Measurements from ENCODE around the gene REC8. TPM values are rescaled to one million over a fixed set of nuclear protein-coding genes. Genes with fewer than 3 reads are reported as not detected.

Gene REC8
- total RNA-seq, 1 donor, result 3.3 TPM

DNA sequence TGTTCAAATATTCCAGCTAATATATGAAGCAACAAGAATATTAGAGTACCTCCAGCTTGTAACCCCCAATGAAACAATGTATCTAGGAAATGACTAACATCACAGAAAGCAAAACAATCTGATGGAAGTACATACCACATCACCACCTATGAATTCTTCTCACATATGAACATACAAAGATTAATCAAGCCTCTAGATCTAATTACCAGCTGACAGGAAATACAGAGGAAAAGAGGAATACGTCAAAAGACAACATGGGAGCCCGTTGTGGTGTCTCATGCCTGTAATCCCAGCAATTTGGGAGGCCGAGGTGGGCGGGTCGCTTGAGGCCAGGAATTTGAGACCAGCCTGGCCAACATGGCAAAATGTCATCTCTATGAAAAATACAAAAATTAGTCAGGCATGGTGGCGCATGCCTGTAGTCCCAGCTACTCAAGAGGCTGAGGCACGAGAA is 52.8 kb downstream of the REC8 start:
- Histone ChIP-seq H3K4me1 (ENCODE audit: insufficient read depth, low read length) (peaks cover 12% of the 10 kb centered on the region), H4K20me1 (ENCODE audit: insufficient read depth, low read length) (peaks cover 18% of the 10 kb centered on the region), H3K27me3 (ENCODE audit: insufficient read depth, low read length) (no peaks in the 10 kb centered on the region), H3K4me3 (ENCODE audit: insufficient read depth, low read length) (no peak overlapping the region), H3K4me2 (ENCODE audit: insufficient read depth, low read length) (peak overlapping the region; percentile 43), H3K79me2 (ENCODE audit: insufficient read depth, low read length) (peaks cover 89% of the 10 kb centered on the region), H2AFZ (ENCODE audit: low read length) (peak overlapping the region; percentile 44), H3K36me3 (ENCODE audit: insufficient read depth, low read length) (peaks cover 6% of the 10 kb centered on the region), H3K27ac (ENCODE audit: low read depth, low read length) (peak overlapping the region; percentile 78), H3K9me3 (ENCODE audit: low read depth, low read length) (no peaks in the 10 kb centered on the region)
- TF ChIP-seq, protein P1, sequence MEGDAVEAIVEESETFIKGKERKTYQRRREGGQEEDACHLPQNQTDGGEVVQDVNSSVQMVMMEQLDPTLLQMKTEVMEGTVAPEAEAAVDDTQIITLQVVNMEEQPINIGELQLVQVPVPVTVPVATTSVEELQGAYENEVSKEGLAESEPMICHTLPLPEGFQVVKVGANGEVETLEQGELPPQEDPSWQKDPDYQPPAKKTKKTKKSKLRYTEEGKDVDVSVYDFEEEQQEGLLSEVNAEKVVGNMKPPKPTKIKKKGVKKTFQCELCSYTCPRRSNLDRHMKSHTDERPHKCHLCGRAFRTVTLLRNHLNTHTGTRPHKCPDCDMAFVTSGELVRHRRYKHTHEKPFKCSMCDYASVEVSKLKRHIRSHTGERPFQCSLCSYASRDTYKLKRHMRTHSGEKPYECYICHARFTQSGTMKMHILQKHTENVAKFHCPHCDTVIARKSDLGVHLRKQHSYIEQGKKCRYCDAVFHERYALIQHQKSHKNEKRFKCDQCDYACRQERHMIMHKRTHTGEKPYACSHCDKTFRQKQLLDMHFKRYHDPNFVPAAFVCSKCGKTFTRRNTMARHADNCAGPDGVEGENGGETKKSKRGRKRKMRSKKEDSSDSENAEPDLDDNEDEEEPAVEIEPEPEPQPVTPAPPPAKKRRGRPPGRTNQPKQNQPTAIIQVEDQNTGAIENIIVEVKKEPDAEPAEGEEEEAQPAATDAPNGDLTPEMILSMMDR (IDR thresholded peaks at IDR 0.05; ENCODE audit: extremely low read depth, low read depth, low read length), result no peak
- peak; percentile 89 for DNase-seq (ENCODE audit: insufficient read length, low spot score, missing footprints)

DNA sequence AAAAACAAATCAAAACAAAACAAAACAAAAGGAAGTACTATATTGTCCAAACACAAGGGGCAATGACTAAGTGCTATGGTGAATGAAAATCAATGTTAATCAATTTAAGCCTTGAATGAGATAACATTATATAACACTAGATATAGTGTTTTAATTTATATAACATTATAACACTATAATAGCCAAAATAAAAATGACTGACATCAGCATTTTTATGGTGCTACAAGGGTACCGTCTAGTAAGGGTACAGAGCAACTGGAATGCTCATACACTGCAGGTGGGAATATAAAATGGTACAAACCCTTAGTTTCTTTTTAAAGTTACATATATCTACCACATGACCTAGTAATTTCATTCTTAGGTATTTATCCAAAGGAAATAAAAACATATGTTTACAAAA is 54.6 kb downstream of the REC8 start:
- Histone ChIP-seq H3K4me1 (ENCODE audit: insufficient read depth, low read length) (peaks cover 19% of the 10 kb centered on the region), H3K4me2 (ENCODE audit: insufficient read depth, low read length) (no peak overlapping the region), H3K27ac (ENCODE audit: low read depth, low read length) (no peak overlapping the region), H3K36me3 (ENCODE audit: insufficient read depth, low read length) (peaks cover 9% of the 10 kb centered on the region), H4K20me1 (ENCODE audit: insufficient read depth, low read length) (peaks cover 13% of the 10 kb centered on the region), H2AFZ (ENCODE audit: low read length) (no peak overlapping the region), H3K27me3 (ENCODE audit: insufficient read depth, low read length) (no peaks in the 10 kb centered on the region), H3K79me2 (ENCODE audit: insufficient read depth, low read length) (peaks cover 85% of the 10 kb centered on the region), H3K4me3 (ENCODE audit: insufficient read depth, low read length) (no peak overlapping the region), H3K9me3 (ENCODE audit: low read depth, low read length) (no peaks in the 10 kb centered on the region)
- TF ChIP-seq, protein P1 (IDR thresholded peaks at IDR 0.05; ENCODE audit: extremely low read depth, low read depth, low read length), result no peak
- DNase-seq (ENCODE audit: insufficient read length, low spot score, missing footprints), result no peak

DNA sequence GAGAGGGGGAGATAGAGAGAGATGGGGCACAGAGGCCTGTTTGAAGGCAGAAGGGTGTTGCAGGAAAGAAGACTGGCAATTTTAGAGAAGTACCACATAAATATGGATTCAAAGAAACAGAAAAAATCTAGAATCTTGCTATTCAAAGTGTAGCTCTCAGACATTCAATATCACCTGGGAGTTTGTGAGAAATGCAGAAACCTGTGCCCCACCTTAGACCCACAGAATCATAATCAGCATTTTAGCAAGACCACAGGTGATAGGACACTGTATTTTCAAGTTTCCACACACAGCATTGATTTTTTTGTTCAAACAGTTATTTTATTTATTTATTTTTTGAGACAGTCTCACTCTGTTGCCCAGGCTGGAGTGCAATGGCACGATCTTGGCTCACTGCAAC is 57.0 kb downstream of the REC8 start:
- no peaks in the 10 kb centered on the region for H3K27me3 ChIP-seq (ENCODE audit: insufficient read depth, low read length)
- peaks cover 84% of the 10 kb centered on the region for H3K79me2 ChIP-seq (ENCODE audit: insufficient read depth, low read length)
- TF ChIP-seq, protein P1 (IDR thresholded peaks at IDR 0.05; ENCODE audit: extremely low read depth, low read depth, low read length), result no peak

More for the DNA sequence above, 57.0 kb downstream of the REC8 start:
- Histone ChIP-seq H3K4me2 (ENCODE audit: insufficient read depth, low read length) (no peak overlapping the region), H3K27ac (ENCODE audit: low read depth, low read length) (no peak overlapping the region), H3K9me3 (ENCODE audit: low read depth, low read length) (no peaks in the 10 kb centered on the region), H2AFZ (ENCODE audit: low read length) (no peak overlapping the region), H3K4me3 (ENCODE audit: insufficient read depth, low read length) (no peak overlapping the region), H3K4me1 (ENCODE audit: insufficient read depth, low read length) (peaks cover 33% of the 10 kb centered on the region), H4K20me1 (ENCODE audit: insufficient read depth, low read length) (peaks cover 13% of the 10 kb centered on the region), H3K36me3 (ENCODE audit: insufficient read depth, low read length) (peaks cover 9% of the 10 kb centered on the region)
- peak; percentile 68 for DNase-seq (ENCODE audit: insufficient read length, low spot score, missing footprints)

Small RNA genes within 50 kb of the gene (small RNA-seq; reads per million reads assigned to genes)
- gene AL136295.4 (not detected), gene CHMP4A (not detected), gene IPO4 (not detected), gene IRF9 (not detected), gene MDP1 (not detected), gene RNA5SP383 (not detected)

Other genes with a start within 250 kb of the REC8 start
- gene DHRS4, start 218.3 kb upstream of the REC8 start, total RNA-seq, result 31.5 and 36.5 TPM in 2 replicates
- gene DHRS4L2, start 183.2 kb upstream of the REC8 start, total RNA-seq, result 9.0 and 9.7 TPM in 2 replicates
- not detected in 2 replicates for gene CARMIL3, start 120.1 kb upstream of the REC8 start, total RNA-seq
- gene CPNE6, start 100.5 kb upstream of the REC8 start, total RNA-seq, result not detected in 2 replicates
- gene PCK2, start 77.8 kb upstream of the REC8 start, total RNA-seq, result 26.2 and 35.1 TPM in 2 replicates
- gene DCAF11, start 57.3 kb upstream of the REC8 start, total RNA-seq, result 73.4 and 84.7 TPM in 2 replicates
- gene NRL, start 57.1 kb upstream of the REC8 start, total RNA-seq, result 1.5 and 1.8 TPM in 2 replicates
- gene FITM1, start 41.4 kb upstream of the REC8 start, total RNA-seq, result 0.29 and 0.72 TPM in 2 replicates
- 95.5 and 111 TPM in 2 replicates for gene PSME1, start 35.9 kb upstream of the REC8 start, total RNA-seq
- gene EMC9, start 30.5 kb upstream of the REC8 start, total RNA-seq, result 6.9 and 9.1 TPM in 2 replicates
- gene PSME2, start 25.5 kb upstream of the REC8 start, total RNA-seq, result 47.7 and 55.7 TPM in 2 replicates
- 43.9 and 49.6 TPM in 2 replicates for gene RNF31, start 24.6 kb upstream of the REC8 start, total RNA-seq
- gene IRF9, start 10.8 kb upstream of the REC8 start, total RNA-seq, result 102 and 117 TPM in 2 replicates
- gene IPO4, start 16.7 kb downstream of the REC8 start, total RNA-seq, result 38.9 and 47.0 TPM in 2 replicates
- gene TM9SF1, start 23.4 kb downstream of the REC8 start, total RNA-seq, result 78.2 and 84.3 TPM in 2 replicates
- gene TSSK4, start 33.6 kb downstream of the REC8 start, total RNA-seq, result 0.36 TPM in 1 of 2 replicates, not detected in the other
- gene CHMP4A, start 41.4 kb downstream of the REC8 start, total RNA-seq, result 19.2 TPM in 2 replicates
- gene MDP1, start 44.0 kb downstream of the REC8 start, total RNA-seq, result 14.1 and 14.8 TPM in 2 replicates
- 56.3 and 69.1 TPM in 2 replicates for gene NEDD8, start 60.3 kb downstream of the REC8 start, total RNA-seq
- gene GMPR2, start 60.8 kb downstream of the REC8 start, total RNA-seq, result 70.7 and 86.5 TPM in 2 replicates
- 62.6 and 63.4 TPM in 2 replicates for gene TINF2, start 70.5 kb downstream of the REC8 start, total RNA-seq
- 0.36 and 1.2 TPM in 2 replicates for gene TGM1, start 91.1 kb downstream of the REC8 start, total RNA-seq
- gene RABGGTA, start 99.5 kb downstream of the REC8 start, total RNA-seq, result 28.9 and 34.0 TPM in 2 replicates
- gene DHRS1, start 127.7 kb downstream of the REC8 start, total RNA-seq, result 9.8 and 13.6 TPM in 2 replicates
- 17.4 and 21.0 TPM in 2 replicates for gene NOP9, start 127.8 kb downstream of the REC8 start, total RNA-seq
- 0.36 and 0.59 TPM in 2 replicates for gene CIDEB, start 135.9 kb downstream of the REC8 start, total RNA-seq
- gene LTB4R2, start 138.1 kb downstream of the REC8 start, total RNA-seq, result 4.7 and 5.1 TPM in 2 replicates
- gene LTB4R, start 139.4 kb downstream of the REC8 start, total RNA-seq, result 1.2 and 1.8 TPM in 2 replicates
- 17.7 and 18.8 TPM in 2 replicates for gene ADCY4, start 163.0 kb downstream of the REC8 start, total RNA-seq
- gene RIPK3, start 167.9 kb downstream of the REC8 start, total RNA-seq, result 9.1 and 11.9 TPM in 2 replicates
- gene NFATC4, start 196.1 kb downstream of the REC8 start, total RNA-seq, result 101 and 107 TPM in 2 replicates
- 7.2 and 9.1 TPM in 2 replicates for gene NYNRIN, start 226.9 kb downstream of the REC8 start, total RNA-seq